Large intestine (tissue), 3 donors: ENCODE measurements around the gene POC5. TPM values are rescaled to one million over a fixed set of nuclear protein-coding genes. Genes with fewer than 3 reads are reported as not detected.
A peak's percentile ranks its signal among the peaks of the same experiment; 100 is the strongest.

Experiments
- DNase-seq, 2 donors: peaks; one replicate each; pipeline versions ENCODE4 v3.0.0 to v3.0.0-alpha.2; 2013
- H3K27ac ChIP-seq: one replicate; pipeline ENCODE4 v1.5.1; 2013; ENCODE audit warnings: low read length
- H3K27me3 ChIP-seq: 2 replicates; pipeline ENCODE4 v1.6.1; 2013; ENCODE audit warnings: low read length; ENCODE audit not compliant: control insufficient read depth, insufficient read depth
- H3K36me3 ChIP-seq: 2 replicates; pipeline ENCODE4 v1.6.1; 2013; ENCODE audit warnings: low read length; ENCODE audit not compliant: control insufficient read depth, insufficient read depth
- H3K4me1 ChIP-seq: one replicate; pipeline ENCODE4 v1.6.1; 2013; ENCODE audit warnings: low read length; ENCODE audit not compliant: control insufficient read depth, insufficient read depth
- H3K4me3 ChIP-seq: one replicate; pipeline ENCODE4 v1.5.1; 2013; ENCODE audit warnings: low read length
- H3K9me3 ChIP-seq: one replicate; pipeline ENCODE4 v1.6.1; 2013; ENCODE audit warnings: mild to moderate bottlenecking, low read depth, low read length, moderate library complexity; ENCODE audit not compliant: control insufficient read depth
- WGBS: methylation state at CpG from one replicate; pipeline ENCODE4 v1.1.5; 2013; ENCODE audit warnings: low lambda C conversion rate; ENCODE audit not compliant: insufficient coverage; 5-methylcytosine and 5-hydroxymethylcytosine counted together
- polyA plus RNA-seq: library from polyadenylated mRNA; unstranded; fragments of 120-200 nt; gene quantifications from one replicate; pipeline ENCODE4 v1.2.1, GENCODE V29; 2013

POC5 gene
- polyA plus RNA-seq, 1 donor = 10.5 TPM

GRCh38 chr5:75663579-75664284, 53.5 kb downstream of the POC5 start:
- H3K9me3 ChIP-seq = no peaks in the 10 kb centered on the region
- H3K27me3 ChIP-seq = no peaks in the 10 kb centered on the region
- no peak overlapping the region for H3K4me3 ChIP-seq
- DNase-seq = no peak
- WGBS = 92% methylated on average over 2 of the region's 12 CpGs
- no peaks in the 10 kb centered on the region for H3K4me1 ChIP-seq
- H3K27ac ChIP-seq = no peak overlapping the region
- peaks cover 11% of the 10 kb centered on the region for H3K36me3 ChIP-seq

GRCh38 chr5:75662061-75662460, 55.2 kb downstream of the POC5 start:
- Histone ChIP-seq H3K9me3 (no peaks in the 10 kb centered on the region), H3K4me1 (no peaks in the 10 kb centered on the region), H3K27ac (no peak overlapping the region), H3K36me3 (peaks cover 6% of the 10 kb centered on the region), H3K27me3 (no peaks in the 10 kb centered on the region), H3K4me3 (no peak overlapping the region)
- no CpG with 5 or more reads among the region's 2 CpGs for WGBS
- DNase-seq = no peak

GRCh38 chr5:75660678-75661465, 56.4 kb downstream of the POC5 start:
- no peak overlapping the region for H3K4me3 ChIP-seq
- peaks cover 3% of the 10 kb centered on the region for H3K36me3 ChIP-seq
- H3K9me3 ChIP-seq = no peaks in the 10 kb centered on the region
- DNase-seq = no peak
- WGBS = 83% methylated on average over 3 of the region's 16 CpGs
- no peak overlapping the region for H3K27ac ChIP-seq
- no peaks in the 10 kb centered on the region for H3K4me1 ChIP-seq
- H3K27me3 ChIP-seq = no peaks in the 10 kb centered on the region

GRCh38 chr5:75659791-75660450, 57.3 kb downstream of the POC5 start:
- no peak for DNase-seq
- 100% methylated on average over 3 of the region's 3 CpGs for WGBS

GRCh38 chr5:75656311-75657003, 60.8 kb downstream of the POC5 start:
- no peaks in the 10 kb centered on the region for H3K36me3 ChIP-seq
- H3K4me3 ChIP-seq = peak overlapping the region; percentile 11
- peaks cover 1% of the 10 kb centered on the region for H3K4me1 ChIP-seq
- H3K9me3 ChIP-seq = no peaks in the 10 kb centered on the region
- peak in 1 of 2 donors; percentile 7 for DNase-seq
- 100% methylated on average over 1 of the region's 9 CpGs for WGBS
- H3K27ac ChIP-seq = no peak overlapping the region
- H3K27me3 ChIP-seq = no peaks in the 10 kb centered on the region

More at GRCh38 chr5:75659791-75660450, 57.3 kb downstream of the POC5 start:
- H3K36me3 ChIP-seq = peaks cover 3% of the 10 kb centered on the region
- no peak overlapping the region for H3K27ac ChIP-seq
- H3K4me3 ChIP-seq = no peak overlapping the region
- no peaks in the 10 kb centered on the region for H3K9me3 ChIP-seq
- H3K27me3 ChIP-seq = no peaks in the 10 kb centered on the region
- H3K4me1 ChIP-seq = no peaks in the 10 kb centered on the region

- Histone ChIP-seq H3K27me3 (no peaks in the 10 kb centered on the region), H3K4me3 (no peak overlapping the region), H3K9me3 (no peaks in the 10 kb centered on the region), H3K27ac (no peak overlapping the region), H3K4me1 (peaks cover 3% of the 10 kb centered on the region), H3K36me3 (no peaks in the 10 kb centered on the region)
- 87% methylated on average over 8 of the region's 19 CpGs for WGBS
- DNase-seq = no peak
Observed at GRCh38 chr5:75654693-75655295, 62.4 kb downstream of the POC5 start.

GRCh38 chr5:75653521-75653920, 63.7 kb downstream of the POC5 start:
- DNase-seq = no peak
- Histone ChIP-seq H3K27me3 (no peaks in the 10 kb centered on the region), H3K4me3 (no peak overlapping the region), H3K9me3 (no peaks in the 10 kb centered on the region), H3K36me3 (no peaks in the 10 kb centered on the region), H3K27ac (no peak overlapping the region), H3K4me1 (peaks cover 5% of the 10 kb centered on the region)
- 67% methylated on average over 1 of the region's 2 CpGs for WGBS

GRCh38 chr5:75651575-75652238, 65.5 kb downstream of the POC5 start:
- Histone ChIP-seq H3K9me3 (no peaks in the 10 kb centered on the region), H3K4me1 (peaks cover 8% of the 10 kb centered on the region), H3K36me3 (no peaks in the 10 kb centered on the region), H3K4me3 (no peak overlapping the region), H3K27ac (no peak overlapping the region), H3K27me3 (no peaks in the 10 kb centered on the region)
- DNase-seq = peak in 1 of 2 donors; percentile 10
- WGBS = 100% methylated on average over 2 of the region's 4 CpGs

- no peak overlapping the region for H3K4me3 ChIP-seq
- no peaks in the 10 kb centered on the region for H3K36me3 ChIP-seq
- WGBS = no CpG with 5 or more reads among the region's 2 CpGs
- H3K4me1 ChIP-seq = peaks cover 8% of the 10 kb centered on the region
- peak overlapping the region; percentile 42 for H3K27ac ChIP-seq
- no peaks in the 10 kb centered on the region for H3K9me3 ChIP-seq
- DNase-seq = peak; percentile 92 to 96
- H3K27me3 ChIP-seq = no peaks in the 10 kb centered on the region
Observed at GRCh38 chr5:75648712-75649111, 68.5 kb downstream of the POC5 start.
